C4-2B (cell line): ENCODE results near the gene IL16.

Source experiments
- CTCF ChIP-seq: fragments of 450-650 bp; conservative IDR thresholded peaks from 2 replicates; pipeline ENCODE4 v1.5.1; 2017; ENCODE audit warnings: mild to moderate bottlenecking
- ZFX ChIP-seq: fragments of 450-650 bp; IDR thresholded peaks from 2 replicates; pipeline ENCODE4 v1.6.1; 2017

GRCh38 chr15:81263477-81263876 is 66.8 kb downstream of the IL16 start:
- no peak for TF ChIP-seq CTCF
- TF ChIP-seq ZFX, result no peak
